ENCODE results near the gene ECE2.

The ECE2 gene

GRCh38 chr3:184341925-184342324 lies 66.1 kb downstream of the ECE2 start:
- H3K4me3 ChIP-seq = no peak overlapping the region
- H3K9me3 ChIP-seq = no peaks in the 10 kb centered on the region
- peaks cover 44% of the 10 kb centered on the region for H3K4me1 ChIP-seq
- H3K4me2 ChIP-seq = no peak overlapping the region
- TF ChIP-seq Cebpa-rat (IDR thresholded peaks at IDR 0.05) = no peak
- peaks cover 54% of the 10 kb centered on the region for H4K20me1 ChIP-seq
- H3K27me3 ChIP-seq = no peaks in the 10 kb centered on the region; the same call in 1 of the 2 replicates
- no peak overlapping the region for H3K9ac ChIP-seq
- peaks cover 46% of the 10 kb centered on the region for H3K36me3 ChIP-seq
- no peak overlapping the region for H3K27ac ChIP-seq
